Fibroblast of skin of scalp (primary cell): ENCODE measurements around the gene NDST3. TPM values are rescaled to one million over a fixed set of nuclear protein-coding genes. Genes with fewer than 3 reads are reported as not detected.

Experiments used
- DNase-seq: peaks from one replicate; pipeline ENCODE4 v3.0.0-alpha.2; 2013
- polyA plus RNA-seq, 2 experiments: library from polyadenylated mRNA; unstranded; fragments of 120-200 nt; gene quantifications; one replicate each; pipeline ENCODE4 v1.2.1, GENCODE V29; 2013; ENCODE audit not compliant: insufficient read length in 2 of 2

The NDST3 gene
- 0.05 TPM for polyA plus RNA-seq (2013, experiment 1 of 2; ENCODE audit: insufficient read length)
- 0.07 TPM for polyA plus RNA-seq (2013, experiment 2 of 2; ENCODE audit: insufficient read length)

GRCh38 chr4:118034053-118034785 lies at the start of gene NDST3:
NDST3 (plus strand) TSS chr4:118034486; CDS start chr4:118053911, 19,425 bp downstream.
- DNase-seq: peak; percentile 87

DNA sequence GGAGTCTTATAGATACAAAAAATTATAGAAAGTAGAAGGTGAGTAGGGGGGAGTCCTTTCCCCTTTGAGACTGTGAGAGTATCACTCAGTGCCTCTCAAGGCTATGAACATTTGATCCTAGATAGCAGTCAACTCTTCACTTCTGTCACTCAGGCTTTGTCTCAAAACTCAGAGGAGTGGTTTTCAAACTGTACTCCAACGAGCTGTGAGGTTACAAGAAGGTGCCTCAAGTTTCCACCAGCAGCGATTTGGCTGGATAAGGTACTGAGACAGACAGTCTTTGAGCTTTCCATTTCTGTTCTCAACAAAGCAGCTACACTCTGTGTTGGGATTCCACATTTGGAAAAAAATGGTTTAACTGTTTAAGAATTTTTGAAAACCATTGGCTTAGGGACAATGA lies 48.0 kb upstream of the NDST3 start:
- DNase-seq: no peak

DNA sequence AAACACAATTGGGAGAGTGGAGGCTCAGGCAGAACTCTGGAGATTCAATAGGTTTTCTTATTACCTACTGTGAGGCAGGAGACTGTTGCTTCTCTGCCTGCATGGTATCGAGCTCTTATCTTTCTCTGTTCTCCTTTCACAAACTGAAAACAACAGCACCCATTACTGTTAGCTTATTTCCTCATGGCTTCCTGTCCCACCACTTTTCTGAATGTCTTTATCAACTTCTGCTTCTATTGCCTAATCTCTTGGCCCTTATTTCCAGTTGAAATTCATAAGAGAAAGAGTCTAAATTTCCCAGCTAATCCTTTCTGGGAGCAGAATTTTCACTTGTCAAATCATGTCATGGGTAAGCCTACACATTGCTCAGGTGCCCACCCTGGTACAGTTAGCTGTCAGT lies 46.8 kb upstream of the NDST3 start:
- no peak for DNase-seq

GRCh38 chr4:117996891-117997290 lies 37.4 kb upstream of the NDST3 start:
- no peak for DNase-seq

GRCh38 chr4:118004088-118004487 lies 30.2 kb upstream of the NDST3 start:
- DNase-seq: no peak

DNA sequence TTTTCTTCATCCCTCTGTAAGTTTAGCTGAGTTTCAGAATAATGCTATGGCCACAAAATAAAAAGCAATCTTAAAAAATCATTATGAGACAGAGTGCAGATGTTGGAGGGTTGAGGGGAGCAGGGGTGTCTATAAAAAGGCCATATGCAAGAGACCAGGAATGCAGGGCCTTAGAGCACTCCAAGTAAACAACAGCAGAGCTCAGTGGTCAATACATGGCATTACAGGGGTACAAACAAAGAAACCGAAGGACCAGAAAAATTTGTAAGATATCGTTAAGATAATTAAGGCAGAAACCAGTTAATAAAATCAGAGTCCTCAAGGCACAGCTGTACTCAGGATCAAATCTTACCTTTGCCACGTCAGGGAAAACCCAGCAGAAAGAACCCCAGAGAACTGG lies 28.4 kb upstream of the NDST3 start:
- peak; percentile 3 for DNase-seq

GRCh38 chr4:118012142-118012541 lies 22.1 kb upstream of the NDST3 start:
- peak; percentile 18 for DNase-seq

GRCh38 chr4:118014831-118015230 lies 19.5 kb upstream of the NDST3 start:
- no peak for DNase-seq

GRCh38 chr4:118018381-118019145 lies 15.7 kb upstream of the NDST3 start:
- no peak for DNase-seq

GRCh38 chr4:118026806-118027205 lies 7.5 kb upstream of the NDST3 start:
- no peak for DNase-seq

DNA sequence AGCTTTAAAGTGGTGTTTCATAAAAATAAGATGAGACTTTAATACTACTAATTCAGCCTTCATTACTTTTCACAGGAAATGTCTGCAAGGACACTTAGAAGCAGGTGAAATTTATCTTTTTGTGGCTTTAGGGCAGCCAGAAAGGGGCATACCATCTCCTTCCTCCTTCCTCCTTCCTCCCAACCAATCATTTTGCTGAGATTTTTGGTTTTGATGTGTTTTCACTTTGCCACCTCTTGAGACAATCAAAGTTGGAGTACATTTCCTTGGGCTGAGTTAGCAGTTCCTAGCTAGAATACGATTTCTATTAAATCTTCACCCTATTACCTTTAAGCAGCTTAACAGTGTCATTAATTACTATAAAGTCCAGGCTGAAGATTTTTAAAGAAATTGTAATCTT lies 5.1 kb upstream of the NDST3 start:
- DNase-seq: no peak

GRCh38 chr4:118032691-118033090 lies 1.6 kb upstream of the NDST3 start:
- DNase-seq: peak; percentile 9

- peak; percentile 63 for DNase-seq
These were observed 886 bp upstream of the NDST3 start for GRCh38 chr4:118033148-118034052.

DNA sequence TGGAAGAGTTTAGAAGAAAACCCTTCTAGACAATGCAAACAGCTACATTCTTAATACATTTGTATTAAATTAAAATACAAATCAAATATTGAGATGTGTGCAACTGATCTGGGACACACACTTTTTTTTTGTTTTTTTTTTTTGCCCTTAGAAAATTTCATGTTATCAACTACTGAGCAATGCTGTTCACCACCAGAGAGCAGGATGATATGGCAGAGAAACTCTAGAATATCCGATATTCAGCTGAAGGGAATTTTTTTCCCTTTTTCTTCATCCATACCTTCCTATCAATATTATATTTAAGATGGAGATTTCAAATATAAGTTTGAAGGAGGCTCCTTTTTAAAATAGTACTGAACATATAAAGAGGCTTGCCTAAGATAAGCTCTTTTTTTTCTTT lies 1.0 kb downstream of the NDST3 start:
- no peak for DNase-seq

DNA sequence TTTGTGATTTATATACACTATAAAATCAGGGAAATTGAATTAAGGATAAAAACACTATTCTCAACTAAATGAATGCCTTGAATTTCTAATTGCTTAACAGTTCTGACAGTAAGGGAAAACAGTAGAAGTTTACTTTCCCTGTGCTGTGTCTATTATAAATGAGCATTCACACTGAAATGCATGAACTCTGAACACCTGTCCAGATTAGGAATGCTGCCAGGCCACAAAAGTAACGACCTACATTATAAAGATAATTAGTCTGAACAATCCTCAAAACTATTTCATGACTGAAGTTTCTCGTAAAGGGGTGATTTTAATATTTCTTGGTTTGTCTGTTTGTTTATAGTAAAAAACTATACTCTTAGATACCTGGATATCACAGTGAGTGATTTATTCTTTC lies 2.0 kb downstream of the NDST3 start:
- DNase-seq: no peak

GRCh38 chr4:118037955-118038354 lies 3.7 kb downstream of the NDST3 start:
- no peak for DNase-seq

- no peak for DNase-seq
These were observed 12.0 kb downstream of the NDST3 start for GRCh38 chr4:118046323-118046722.

DNA sequence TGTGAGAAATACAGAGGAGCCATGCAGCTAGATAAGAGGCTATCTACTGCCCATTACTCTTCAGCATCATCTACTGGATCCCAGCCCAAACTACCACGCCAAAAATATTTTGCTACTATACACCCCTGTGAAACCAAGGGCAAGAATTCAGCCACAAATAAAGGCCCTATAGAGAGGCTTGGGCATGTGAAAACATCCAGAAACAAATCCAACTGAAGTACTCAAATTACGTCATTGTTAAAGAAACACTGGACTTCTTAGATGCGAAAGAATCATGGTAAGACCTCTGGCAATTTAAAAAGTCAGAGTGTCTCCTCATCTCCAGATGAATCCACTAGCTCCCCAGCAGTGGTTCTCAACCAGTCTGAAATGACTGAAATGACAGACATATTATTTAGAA lies 12.8 kb downstream of the NDST3 start:
- no peak for DNase-seq

- DNase-seq: no peak
These were observed 24.7 kb downstream of the NDST3 start for GRCh38 chr4:118058955-118059354.

GRCh38 chr4:118059397-118059796 lies 25.1 kb downstream of the NDST3 start:
- no peak for DNase-seq

GRCh38 chr4:118076958-118077766 lies 42.9 kb downstream of the NDST3 start:
- peak; percentile 46 for DNase-seq

GRCh38 chr4:118077767-118078105 lies 43.5 kb downstream of the NDST3 start:
- no peak for DNase-seq
